GM13976 (cell line): ENCODE measurements around the gene SP9.

ENCODE experiments used
- DNase-seq: peaks from one replicate; pipeline ENCODE4 v3.0.0; 2012; ENCODE audit warnings: low spot score
- CTCF ChIP-seq: IDR thresholded peaks from 2 replicates; pipeline ENCODE4 v1.5.1; 2012; ENCODE audit warnings: borderline replicate concordance, mild to moderate bottlenecking; ENCODE audit not compliant: insufficient read depth; ENCODE audit errors: extremely low read depth, missing control alignments, control extremely low read depth
- in situ Hi-C: fragments of 300-500 bp; cut with MboI; formaldehyde crosslinking; loops from one replicate; pipeline ENCODE4 v1.12.0; 2022; ENCODE audit warnings: low sequenced_read_pairs, mixed read lengths, inconsistent platforms; ENCODE audit not compliant: unreplicated experiment

Gene SP9

DNA sequence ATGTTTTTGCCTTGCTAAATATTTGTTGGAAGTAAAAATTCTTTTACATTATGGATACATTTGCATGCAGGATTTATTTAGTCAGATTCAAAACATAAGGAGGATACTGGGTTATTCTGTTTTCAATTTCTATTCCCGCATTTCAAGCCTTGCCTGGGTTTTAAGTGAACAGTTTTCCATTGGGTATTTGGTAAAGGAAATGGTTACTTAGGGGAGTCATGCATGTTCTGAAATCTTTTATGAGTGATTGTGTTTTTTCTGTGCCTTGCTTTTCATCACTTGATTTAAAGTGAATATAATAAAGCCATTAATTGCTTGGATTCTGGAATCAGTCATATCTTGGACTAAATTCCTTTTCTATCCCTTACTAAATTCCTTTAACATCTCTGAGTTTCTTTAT lies 12.0 kb upstream of the SP9 start:
- no peak for TF ChIP-seq CTCF

GRCh38 chr2:174324530-174324929 lies 10.2 kb upstream of the SP9 start:
- in situ Hi-C loops: no loop called here
- no peak for TF ChIP-seq CTCF
- no peak for DNase-seq

More for the DNA sequence above, 12.0 kb upstream of the SP9 start:
- in situ Hi-C loops: no loop called here
- no peak for DNase-seq

GRCh38 chr2:174325373-174326160 lies 9.2 kb upstream of the SP9 start:
- TF ChIP-seq CTCF: no peak
- in situ Hi-C loops: no loop called here
- DNase-seq: peak; percentile 49

GRCh38 chr2:174326161-174327020 lies 8.4 kb upstream of the SP9 start:
- in situ Hi-C loops: no loop called here

DNA sequence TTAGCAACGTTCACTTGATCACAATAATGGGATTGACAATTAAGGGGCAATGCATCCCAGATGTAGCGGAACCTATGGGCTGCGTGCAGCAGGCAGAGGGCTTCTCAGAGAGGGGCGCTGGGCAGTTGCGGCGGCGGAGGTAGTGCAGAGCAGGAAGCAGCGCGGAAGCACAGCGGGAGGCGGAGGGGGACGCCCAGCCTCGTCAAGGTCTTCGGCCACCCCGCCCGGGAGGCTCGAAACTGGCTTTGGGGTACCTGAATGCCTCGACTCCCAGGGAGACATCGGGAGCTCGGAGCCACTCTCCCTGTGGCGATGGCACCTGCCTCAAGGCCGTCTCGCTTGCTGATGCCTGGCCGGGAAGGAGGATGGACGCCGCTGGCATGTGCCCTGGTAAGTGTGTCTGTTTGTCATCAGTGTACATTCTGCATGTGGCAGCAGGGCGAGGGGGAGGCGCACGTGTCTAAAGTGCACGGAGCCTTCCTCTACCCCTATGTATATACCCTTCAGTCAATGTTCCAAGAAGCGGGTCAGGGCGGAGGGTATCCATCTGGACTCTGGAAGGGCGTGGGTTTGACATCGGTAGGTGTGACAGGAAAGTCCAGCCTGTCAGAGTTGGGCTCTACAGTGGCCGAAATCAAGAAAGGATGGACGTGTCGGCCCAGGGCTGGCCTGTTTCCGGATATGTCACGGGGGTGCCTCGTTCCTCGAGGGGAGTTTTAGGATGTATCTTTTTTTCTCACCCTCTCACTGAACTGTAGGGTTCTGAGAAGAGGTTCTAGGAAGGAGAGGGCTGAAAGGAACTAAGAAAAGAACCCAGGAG lies 7.5 kb upstream of the SP9 start:
- in situ Hi-C loops: no loop called here
- no peak for TF ChIP-seq CTCF
- DNase-seq: peak; percentile 53

More at GRCh38 chr2:174326161-174327020, 8.4 kb upstream of the SP9 start:
- peak; percentile 64 for DNase-seq
- TF ChIP-seq CTCF: no peak

DNA sequence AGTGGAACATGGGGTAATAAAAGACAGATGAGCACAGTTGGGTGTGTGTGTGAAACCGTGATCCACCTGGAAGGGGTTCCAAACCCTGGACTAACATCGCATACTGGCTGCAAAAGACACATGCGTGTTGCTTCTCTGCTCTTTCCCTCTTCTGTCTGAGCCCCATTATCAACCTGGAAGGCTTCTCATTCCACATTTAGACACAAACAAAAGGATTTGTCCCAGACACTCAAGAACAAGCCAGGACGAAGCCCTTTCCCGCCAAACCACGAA lies 7.0 kb upstream of the SP9 start:
- in situ Hi-C loops: no loop called here
- no peak for TF ChIP-seq CTCF
- DNase-seq: no peak
